Stimulated activated CD4-positive, alpha-beta T cell treated with anti-CD3 and anti-CD28 coated beads, Interleukin-4, amount 100 ng/mL, for 24 hours (primary cell): ENCODE results near the gene CEACAM6.
"Not testable (repeated sequence)": the region's sequence is repeated elsewhere in the genome, so short reads cannot be mapped to it uniquely, and the experiment has no call there.

ENCODE experiments used
- DNase-seq: peaks from one replicate; pipeline ENCODE4 v3.0.0-alpha.2; 2020

Gene CEACAM6

GRCh38 chr19:41748012-41748411 is 7.3 kb upstream of the CEACAM6 start:
- no peak for DNase-seq

- not testable (repeated sequence) for DNase-seq
Measured at GRCh38 chr19:41750248-41751134, 4.8 kb upstream of the CEACAM6 start.

GRCh38 chr19:41753159-41753558 is 2.2 kb upstream of the CEACAM6 start:
- DNase-seq, result peak; percentile 81

GRCh38 chr19:41753936-41754529 is 1.3 kb upstream of the CEACAM6 start:
- DNase-seq, result peak; percentile 79

- no peak for DNase-seq
Measured at GRCh38 chr19:41758846-41759245, 3.5 kb downstream of the CEACAM6 start.

GRCh38 chr19:41767115-41767514 is 11.8 kb downstream of the CEACAM6 start:
- DNase-seq, result no peak

- not testable (repeated sequence) for DNase-seq
Measured at GRCh38 chr19:41768105-41768504, 12.8 kb downstream of the CEACAM6 start.

GRCh38 chr19:41769608-41770007 is 14.3 kb downstream of the CEACAM6 start:
- no peak for DNase-seq

- DNase-seq, result no peak
Measured at GRCh38 chr19:41771410-41771809, 16.1 kb downstream of the CEACAM6 start.

- peak; percentile 51 for DNase-seq
Measured at GRCh38 chr19:41774515-41774980, 19.2 kb downstream of the CEACAM6 start.

- no peak for DNase-seq
Measured at GRCh38 chr19:41776700-41777099, 21.4 kb downstream of the CEACAM6 start.

GRCh38 chr19:41783612-41784011 is 28.3 kb downstream of the CEACAM6 start:
- DNase-seq, result no peak

GRCh38 chr19:41784312-41784711 is 29.0 kb downstream of the CEACAM6 start:
- no peak for DNase-seq

GRCh38 chr19:41784743-41785142 is 29.4 kb downstream of the CEACAM6 start:
- no peak for DNase-seq

GRCh38 chr19:41785653-41786052 is 30.3 kb downstream of the CEACAM6 start:
- peak; percentile 79 for DNase-seq

- no peak for DNase-seq
Measured at GRCh38 chr19:41787055-41787454, 31.7 kb downstream of the CEACAM6 start.

- not testable (repeated sequence) for DNase-seq
Measured at GRCh38 chr19:41788518-41788917, 33.2 kb downstream of the CEACAM6 start.

GRCh38 chr19:41789053-41789452 is 33.7 kb downstream of the CEACAM6 start:
- not testable (repeated sequence) for DNase-seq

- peak; percentile 51 for DNase-seq
Measured at GRCh38 chr19:41792513-41793413, 37.4 kb downstream of the CEACAM6 start.

- no peak for DNase-seq
Measured at GRCh38 chr19:41793414-41793727, 38.0 kb downstream of the CEACAM6 start.

GRCh38 chr19:41795031-41795461 is 39.7 kb downstream of the CEACAM6 start:
- DNase-seq, result peak; percentile 75

- no peak for DNase-seq
Measured at GRCh38 chr19:41796362-41796761, 41.0 kb downstream of the CEACAM6 start, which contains the start of gene CEACAM3. Gene CEACAM3, plus strand, starts transcription at chr19:41796587. Its CDS starts 91 bp downstream, at chr19:41796678.

GRCh38 chr19:41796901-41797300 is 41.6 kb downstream of the CEACAM6 start:
- no peak for DNase-seq
